Epithelial cell of proximal tubule (primary cell): ENCODE data around the gene SPDYE2. TPM values are rescaled to one million over a fixed set of nuclear protein-coding genes. Genes with fewer than 3 reads are reported as not detected.
A peak's percentile ranks its signal among the peaks of the same experiment; 100 is the strongest.
"Not testable (repeated sequence)": the region's sequence is repeated elsewhere in the genome, so short reads cannot be mapped to it uniquely, and the experiment has no call there.

Experiments
- DNase-seq: peaks from one replicate; pipeline ENCODE4 v3.0.0-alpha.2; 2011; ENCODE audit warnings: low read depth
- H3K4me3 ChIP-seq: 2 replicates; pipeline ENCODE4 v1.5.1; 2011; ENCODE audit warnings: low read depth, mild to moderate bottlenecking, low read length
- total RNA-seq: library from RNA; depleted of rRNA; stranded (reverse); fragments of >200 nt; gene quantifications from 2 replicates; pipeline ENCODE4 v1.2.3, GENCODE V29; 2015

Gene SPDYE2, protein sequence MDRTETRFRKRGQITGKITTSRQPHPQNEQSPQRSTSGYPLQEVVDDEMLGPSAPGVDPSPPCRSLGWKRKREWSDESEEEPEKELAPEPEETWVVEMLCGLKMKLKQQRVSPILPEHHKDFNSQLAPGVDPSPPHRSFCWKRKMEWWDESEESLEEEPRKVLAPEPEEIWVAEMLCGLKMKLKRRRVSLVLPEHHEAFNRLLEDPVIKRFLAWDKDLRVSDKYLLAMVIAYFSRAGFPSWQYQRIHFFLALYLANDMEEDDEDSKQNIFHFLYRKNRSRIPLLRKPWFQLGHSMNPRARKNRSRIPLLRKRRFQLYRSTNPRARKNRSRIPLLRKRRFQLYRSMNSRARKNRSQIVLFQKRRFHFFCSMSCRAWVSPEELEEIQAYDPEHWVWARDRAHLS
- not detected in 2 replicates for total RNA-seq

DNA sequence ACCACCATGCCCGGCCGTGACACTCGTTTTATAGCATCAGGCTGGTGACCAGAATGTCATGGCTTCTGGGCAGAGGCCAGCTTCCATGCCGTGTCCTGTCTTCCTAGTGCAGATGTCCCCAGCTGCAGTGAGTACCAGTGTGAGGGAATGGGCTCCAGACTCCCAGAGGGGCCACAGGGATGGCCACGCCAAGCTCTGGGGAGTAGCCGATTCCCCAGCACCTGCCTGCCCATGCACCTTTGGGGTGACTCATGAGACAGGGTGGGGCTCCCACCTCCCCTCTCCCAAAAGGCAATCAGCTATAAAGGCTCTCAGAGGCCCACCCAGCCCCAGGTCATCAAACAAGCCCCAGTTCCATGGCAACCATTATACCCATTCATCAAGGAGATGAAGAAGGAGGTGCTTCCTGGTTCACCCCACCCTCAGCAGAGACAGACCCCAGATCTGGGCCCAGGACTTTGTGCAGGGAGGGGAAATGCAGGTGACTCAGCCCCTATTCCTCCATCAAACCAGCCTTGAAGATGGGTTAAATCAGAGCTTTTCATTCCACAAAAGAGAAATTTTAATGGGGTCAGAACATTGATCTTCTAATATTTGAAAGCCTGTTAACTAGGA, at the start of gene SPDYE2:
SPDYE2 (plus strand) TSS at position 419 of the 615 bp plus-strand sequence. CDS start 2,030 bp downstream, outside the sequence.
- not testable (repeated sequence) for DNase-seq, H3K4me3 ChIP-seq

DNA sequence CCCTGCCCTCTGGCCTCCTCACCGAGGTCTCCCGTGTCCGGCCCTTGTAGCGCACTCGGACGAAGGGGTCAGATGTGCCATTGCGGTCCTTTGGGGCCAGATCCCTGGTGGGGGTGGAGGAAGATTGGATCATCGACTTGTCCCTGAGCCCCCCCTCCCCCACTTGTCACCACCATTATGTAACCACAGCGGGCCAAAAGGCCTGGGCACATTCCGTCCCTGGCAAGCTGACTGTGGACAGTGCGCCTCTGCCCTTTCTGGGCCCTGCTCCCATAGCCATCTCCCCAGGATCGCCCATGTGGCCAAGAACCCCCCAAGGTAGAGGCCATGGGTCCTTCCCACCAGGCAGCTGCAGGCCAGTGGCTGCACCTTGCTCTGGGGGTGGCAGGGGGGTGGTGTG, 47.9 kb upstream of the SPDYE2 start:
- not testable (repeated sequence) for H3K4me3 ChIP-seq, DNase-seq

DNA sequence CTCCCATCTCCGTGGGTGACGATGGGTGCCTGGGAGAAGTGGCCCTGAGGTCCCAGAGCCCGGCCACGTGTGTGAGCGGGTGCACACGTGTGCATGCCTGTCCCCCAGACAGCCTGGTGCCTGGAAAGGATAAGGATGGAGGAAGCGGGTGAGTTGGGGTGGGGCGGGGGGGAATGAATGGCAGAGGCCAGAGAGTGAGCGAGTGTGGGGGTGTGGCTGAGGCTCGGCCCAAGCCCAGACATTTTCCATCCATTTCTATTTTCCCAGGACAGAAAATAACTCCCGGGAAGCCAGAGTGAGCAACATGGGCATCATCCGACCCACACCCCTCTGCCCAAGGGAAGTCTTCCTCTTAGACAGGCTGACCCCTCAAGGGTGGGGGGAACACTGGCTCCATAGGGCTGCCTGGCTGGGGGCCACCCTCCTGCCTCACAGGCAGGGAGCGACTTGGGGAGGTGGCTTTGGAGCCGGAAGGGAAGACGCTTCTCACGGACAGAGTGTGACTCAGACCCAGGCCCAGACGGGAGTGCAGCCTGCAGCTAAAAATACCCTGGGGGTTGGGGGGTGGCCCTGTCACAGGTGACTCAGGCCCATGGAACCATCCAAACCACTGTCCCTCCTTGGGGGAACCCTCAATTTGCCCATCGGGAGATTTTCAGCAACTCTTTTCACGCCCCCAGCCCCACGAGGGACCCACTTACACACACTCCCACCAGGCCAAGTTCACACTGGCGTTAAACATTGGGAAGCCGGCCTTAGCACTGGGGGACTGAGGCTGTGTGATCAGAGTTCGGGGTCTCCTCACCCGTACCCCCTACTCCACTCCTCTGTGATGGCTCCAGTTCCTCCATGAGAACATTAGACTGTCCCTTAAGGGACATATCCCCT, 45.5 kb upstream of the SPDYE2 start:
- H3K4me3 ChIP-seq, DNase-seq: not testable (repeated sequence)

DNA sequence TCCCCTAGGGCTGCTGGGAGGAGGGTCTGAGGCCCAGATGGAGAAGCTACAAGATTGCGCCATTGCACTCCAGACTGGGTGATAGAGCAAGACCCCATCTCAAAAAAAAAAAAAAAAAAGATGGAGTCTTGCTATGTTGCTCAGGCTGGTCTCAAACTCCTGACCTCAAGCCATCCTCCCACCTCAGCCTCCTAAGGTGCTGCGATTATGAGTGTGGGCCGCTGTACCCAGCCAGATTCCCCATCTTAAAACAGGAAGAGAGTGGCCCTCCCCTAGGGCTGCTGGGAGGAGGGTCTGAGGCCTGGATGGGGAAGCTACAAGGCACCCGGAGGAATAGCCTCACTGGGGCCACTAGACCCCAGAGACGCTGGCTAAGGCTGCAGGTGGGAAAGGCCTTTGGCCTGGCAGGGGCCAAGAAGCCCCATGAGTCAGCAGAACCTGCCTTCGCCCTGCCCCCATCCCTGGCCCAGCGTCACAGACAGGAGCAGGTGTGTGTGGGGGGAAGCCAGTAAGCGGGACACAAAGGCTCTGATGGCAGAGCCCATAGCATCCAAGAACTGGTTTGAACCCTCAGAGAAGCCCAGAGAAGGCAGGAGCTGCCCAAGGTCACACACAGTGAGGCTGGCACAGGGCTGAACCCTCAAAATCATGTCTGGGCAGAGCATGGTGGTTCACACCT, 43.5 kb upstream of the SPDYE2 start:
- not testable (repeated sequence) for H3K4me3 ChIP-seq, DNase-seq

DNA sequence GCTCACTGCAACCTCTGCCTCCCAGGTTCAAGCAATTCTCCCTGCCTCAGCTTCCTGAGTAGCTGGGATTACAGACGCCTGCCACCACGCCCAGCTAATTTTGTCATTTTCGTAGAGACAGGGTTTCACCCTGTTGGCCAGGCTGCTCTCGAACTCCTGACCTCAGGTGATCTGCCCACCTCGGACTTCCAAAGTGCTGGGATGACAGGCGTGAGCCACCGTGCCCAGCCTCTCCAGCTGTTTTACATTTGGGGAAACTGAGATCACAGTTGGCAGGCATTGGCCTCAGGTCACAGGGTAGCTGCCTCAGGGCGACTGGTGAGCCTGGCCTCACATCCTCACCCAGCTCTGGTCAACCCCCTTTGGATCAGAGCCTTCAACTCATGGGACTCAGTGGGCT, 40.5 kb upstream of the SPDYE2 start:
- DNase-seq = not testable (repeated sequence)

DNA sequence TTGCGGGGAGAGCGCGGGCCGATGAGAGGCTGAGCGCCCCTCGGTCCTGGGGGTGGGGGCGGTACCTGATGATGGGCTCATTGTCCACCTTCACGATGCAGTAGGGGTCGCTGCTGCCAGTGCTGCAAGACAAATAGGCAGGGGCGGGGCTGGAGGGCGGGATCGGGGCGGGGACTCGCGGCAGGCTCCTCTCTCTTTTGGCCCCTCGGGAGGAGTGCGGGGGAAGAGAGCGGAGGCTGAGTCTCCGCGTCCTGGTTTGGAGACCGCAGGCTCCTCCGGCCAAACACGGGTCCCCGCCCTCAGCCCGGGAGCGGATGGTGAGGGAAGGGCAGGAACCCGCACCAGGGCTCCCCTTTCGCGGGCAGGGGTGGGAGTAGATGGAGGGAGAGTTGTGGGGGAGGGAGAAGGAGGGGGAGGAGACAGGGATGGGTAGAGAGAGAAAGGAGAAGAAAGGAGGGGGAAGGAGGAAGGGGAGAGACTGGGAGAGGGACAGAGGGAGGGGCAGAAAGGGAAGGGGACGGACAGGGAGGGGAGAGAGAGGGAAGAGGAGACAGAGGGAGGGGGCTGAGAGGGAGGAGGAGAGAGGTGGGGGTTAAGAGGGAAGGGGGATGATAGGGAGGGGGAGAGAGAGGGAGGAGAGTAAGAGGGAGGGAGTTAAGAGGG, 39.0 kb upstream of the SPDYE2 start:
- H3K4me3 ChIP-seq = not testable (repeated sequence)

More for the DNA sequence above, 40.5 kb upstream of the SPDYE2 start:
- not testable (repeated sequence) for H3K4me3 ChIP-seq

DNA sequence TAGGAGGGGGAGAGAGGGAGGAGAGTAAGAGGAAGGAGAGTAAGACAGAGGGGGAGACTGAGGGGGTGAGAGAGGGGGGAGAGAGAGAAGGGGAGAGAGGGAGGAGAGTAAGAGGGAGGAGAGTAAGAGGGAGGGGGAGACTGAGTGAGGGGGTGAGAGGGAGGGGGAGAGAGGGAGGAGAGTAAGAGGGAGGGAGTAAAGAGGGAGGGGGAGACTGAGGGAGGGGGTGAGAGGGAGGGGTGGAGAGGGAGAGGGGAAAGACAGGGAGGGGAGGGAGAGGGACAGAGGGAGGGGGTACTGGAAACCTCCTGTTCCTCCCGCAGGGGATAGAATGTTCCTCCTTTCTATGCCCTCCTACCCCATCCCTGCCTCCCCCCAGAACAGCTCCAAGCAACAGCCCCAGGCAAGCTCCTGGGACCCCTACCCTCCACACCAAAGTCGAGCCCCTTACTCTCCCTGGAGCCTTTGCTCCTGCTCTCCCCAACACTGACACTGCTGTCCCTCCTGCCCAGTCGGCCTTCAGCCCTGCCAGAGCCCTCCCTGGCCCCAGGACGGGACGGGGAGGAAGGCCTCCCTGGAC, 38.3 kb upstream of the SPDYE2 start:
- H3K4me3 ChIP-seq = peak overlapping the region; percentile 15
- peak; percentile 0 for DNase-seq

More for the DNA sequence above, 39.0 kb upstream of the SPDYE2 start:
- DNase-seq = not testable (repeated sequence)

DNA sequence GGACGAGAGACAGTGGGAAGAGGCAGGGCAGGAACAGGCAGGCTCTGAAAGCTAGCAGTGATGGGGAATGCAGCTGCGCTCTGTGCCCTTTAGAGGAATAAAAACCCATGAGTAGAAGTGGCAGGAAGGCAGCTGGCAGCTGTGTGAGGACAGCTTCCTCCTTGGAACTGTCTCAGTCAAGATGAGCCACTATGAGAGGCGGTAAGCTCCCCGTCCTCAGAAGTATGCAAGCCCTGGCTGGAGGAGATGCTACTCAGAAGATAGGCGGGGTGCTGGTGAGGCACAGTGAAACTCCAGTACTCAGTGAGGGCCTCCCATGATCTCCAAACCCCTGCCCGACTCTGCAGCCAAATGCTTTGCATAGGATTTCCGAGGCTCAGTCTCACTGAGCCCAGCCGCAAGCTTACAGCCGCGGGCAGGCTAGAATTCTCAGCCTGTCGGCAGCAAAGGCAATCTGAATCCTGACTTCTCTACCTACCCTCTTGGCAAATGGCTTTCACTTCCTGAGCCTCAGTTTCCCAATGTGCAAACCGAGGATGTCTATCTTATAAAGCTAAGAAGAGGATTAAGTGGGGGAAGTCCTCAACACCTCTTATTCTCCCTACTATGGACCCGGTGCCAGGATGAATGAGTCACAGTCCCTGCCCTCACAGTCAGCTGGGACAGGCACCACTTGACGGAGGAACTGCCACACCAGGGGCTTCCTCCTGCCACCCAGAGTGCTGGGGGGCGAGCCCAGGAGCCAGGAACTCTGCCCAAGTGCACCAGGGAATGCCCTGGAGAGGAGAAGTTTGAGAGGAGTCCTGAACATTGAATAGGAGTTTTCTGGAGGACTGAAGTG, 35.9 kb upstream of the SPDYE2 start:
- DNase-seq, H3K4me3 ChIP-seq: not testable (repeated sequence)

DNA sequence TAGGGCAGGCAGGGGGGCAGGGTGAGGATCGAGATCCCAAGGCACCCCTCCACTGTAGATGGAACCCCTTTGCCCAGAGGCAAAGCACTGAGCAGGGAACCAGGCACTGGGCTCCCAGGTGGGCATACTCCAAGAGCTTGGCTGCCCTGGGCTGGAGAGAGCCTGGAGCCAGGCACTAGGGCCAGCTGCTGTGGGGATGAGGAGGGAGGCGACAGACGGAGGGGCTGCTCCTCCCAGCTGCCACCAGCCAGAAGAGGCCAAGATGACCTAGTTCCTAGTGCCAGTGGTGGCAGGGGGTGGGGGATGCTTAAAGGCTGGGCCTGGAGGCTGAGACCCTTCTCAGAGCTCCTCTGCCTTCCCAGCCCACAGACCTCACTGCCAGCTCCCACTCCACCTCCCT, 35.1 kb upstream of the SPDYE2 start:
- not testable (repeated sequence) for H3K4me3 ChIP-seq, DNase-seq

DNA sequence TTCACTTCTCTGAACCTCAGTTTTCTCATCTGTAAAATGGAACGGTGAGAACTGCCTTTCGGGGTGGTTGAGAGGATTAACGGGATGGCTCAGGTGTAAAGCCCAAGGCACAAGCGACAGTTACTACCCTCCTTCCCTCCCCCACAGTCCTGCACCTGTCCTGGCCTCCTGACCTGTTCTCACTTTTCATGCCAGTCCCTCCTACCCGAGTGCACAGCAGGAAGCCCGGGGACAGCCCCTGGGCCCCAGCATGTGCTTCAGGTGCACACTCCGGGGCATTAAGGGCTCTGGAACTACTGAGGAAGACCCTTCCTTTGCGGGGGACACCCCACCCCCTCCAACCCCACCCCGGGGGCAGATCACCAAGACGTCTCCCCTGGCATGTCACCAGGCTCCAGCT, 34.1 kb upstream of the SPDYE2 start:
- not testable (repeated sequence) for DNase-seq, H3K4me3 ChIP-seq

DNA sequence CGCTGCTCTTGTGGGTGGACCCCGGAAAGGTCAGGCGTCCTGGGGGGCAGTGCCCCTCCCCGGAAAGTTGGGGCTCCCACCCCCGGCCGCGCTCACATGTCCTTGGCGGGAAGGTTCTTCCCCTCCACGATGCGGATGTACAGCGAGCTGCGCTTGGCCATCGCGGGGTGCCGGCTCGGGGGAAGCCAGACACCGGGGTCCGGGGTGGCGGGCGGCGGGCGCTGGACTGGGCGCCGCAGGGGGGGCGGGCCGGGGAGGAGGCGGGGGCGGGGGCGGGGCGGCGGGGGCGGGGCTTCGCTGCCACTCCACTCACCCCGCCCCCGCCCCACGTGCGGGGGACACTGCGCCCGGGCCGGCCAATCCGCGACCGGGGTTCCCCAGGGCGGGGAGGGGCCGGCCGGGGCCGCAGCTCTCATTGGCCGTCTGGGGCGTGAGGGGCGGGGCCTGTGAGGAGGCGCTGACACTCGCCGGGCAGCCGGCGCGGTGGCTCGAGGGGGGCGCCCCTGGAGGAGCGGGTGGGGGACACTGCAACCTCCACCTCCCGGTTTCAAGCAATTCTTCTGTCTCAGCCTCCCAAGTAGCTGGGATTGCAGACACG, 33.4 kb upstream of the SPDYE2 start, which contains the start of gene RASA4B:
RASA4B (minus strand) TSS at position 228 of the 598 bp plus-strand sequence; CDS start at position 161, 67 bp downstream.
- peak within 1 kb of the TSS; percentile 28 for H3K4me3 ChIP-seq
- DNase-seq = not testable (repeated sequence)

DNA sequence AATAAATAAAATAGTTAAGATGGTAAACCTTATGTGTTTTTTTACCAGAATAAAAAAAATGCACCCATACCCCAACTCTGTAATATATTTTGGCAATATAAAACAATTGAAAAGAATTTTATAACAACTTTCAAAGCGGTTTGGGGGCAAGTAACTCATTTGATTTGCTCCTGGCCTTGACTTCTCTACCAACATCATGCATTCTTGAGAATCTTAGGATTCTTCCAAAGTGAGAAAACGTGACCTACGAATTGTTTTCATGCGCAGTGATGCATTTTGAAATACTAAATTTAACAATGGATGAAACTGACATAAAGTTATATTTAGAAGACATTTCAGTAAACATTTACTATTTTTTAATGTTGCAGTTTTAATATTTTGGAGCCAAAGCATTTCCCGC, 30.2 kb upstream of the SPDYE2 start:
- DNase-seq, H3K4me3 ChIP-seq: not testable (repeated sequence)

DNA sequence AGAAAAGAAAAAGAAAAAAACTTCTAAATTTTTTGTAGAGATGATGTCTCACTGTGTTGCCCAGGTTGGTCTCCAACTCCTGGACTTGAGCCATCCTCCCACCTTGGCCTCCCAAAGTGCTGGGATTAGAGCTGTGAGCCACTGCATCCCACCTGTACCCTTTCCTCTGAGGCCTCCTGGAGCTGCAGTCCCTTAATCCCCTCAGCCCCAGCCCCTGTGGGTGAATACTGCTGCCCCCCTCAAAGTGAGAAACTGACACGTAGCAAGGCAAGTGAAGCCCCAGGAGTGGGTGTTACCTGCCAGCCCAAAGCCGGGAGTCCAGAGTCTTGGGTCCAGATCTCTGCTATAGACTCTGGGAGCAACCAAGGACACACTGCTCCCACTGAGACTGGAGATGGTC, 26.2 kb upstream of the SPDYE2 start:
- DNase-seq, H3K4me3 ChIP-seq: not testable (repeated sequence)

DNA sequence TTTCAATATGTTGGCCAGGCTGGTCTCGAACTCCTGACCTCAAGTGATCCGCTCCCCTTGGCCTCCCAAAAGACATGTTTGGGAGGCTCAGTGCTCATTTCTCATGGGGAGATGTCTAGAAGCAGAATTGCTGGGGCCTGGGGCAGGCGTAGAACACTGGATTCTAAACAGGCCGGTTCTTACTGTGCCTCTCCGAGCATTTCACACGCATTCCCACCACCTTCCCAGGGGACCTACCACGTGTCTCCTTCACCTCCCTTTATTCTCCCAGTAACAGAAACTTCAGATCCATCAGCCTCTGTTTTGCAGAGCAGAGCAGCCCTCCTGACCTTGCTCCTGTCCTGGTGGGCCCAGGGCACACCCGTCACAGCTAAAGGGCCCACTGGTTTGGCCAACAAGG, 23.8 kb upstream of the SPDYE2 start:
- not testable (repeated sequence) for H3K4me3 ChIP-seq

DNA sequence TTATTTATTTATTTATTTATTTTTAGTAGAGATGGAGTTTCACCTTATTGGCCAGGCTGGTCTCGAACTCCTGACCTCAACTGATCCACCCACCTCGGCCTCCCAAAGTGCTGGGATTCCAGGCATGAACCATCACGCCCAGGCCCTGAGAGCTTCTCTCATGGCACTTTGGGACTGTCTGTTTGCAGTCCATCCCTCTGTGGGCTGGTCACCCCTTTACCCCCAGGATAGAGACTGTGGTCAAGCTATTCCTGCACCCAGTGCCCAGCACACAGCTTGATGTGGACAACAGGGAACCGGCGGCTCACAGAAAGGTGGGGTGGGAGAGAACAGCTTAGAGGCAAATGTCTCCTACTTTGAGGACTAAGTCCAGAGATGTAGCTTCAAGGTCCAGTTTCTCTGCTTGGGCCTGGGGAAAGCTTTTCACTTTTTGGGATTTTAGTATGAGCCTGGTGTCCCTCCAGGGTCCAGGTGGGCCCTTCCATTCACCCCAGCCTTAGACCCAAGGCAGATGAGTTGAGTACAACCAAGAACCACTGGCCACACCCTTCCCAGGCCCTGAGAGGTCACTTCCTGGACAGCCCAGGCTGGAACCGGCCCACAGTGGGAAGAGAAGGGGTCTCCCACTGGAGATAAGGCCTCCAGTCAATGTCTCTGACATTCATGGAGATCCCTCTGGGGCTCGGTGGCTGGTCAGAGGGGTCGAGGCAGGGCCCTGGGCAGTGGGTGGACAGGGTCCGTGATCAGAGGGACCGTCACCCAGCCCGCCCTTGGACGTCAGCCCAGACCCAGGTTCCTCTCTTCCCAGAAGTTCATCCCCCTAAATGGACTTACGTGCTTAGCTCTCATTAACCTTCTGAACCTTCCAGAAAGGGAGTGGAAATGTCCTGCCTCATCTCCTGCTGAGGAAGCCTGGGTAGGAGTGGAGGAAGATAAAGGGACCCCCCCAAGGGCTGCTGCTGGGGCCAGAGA, 22.9 kb upstream of the SPDYE2 start:
- not testable (repeated sequence) for H3K4me3 ChIP-seq

More for the DNA sequence above, 23.8 kb upstream of the SPDYE2 start:
- DNase-seq = not testable (repeated sequence)

More for the DNA sequence above, 22.9 kb upstream of the SPDYE2 start:
- DNase-seq = not testable (repeated sequence)
